Retinal pigment epithelial cell (primary cell): ENCODE data around the gene CTNNBL1.

ENCODE experiments used
- DNase-seq: peaks from one replicate; pipeline ENCODE4 v3.0.0-alpha.2; 2010; ENCODE audit warnings: low read depth
- H3K4me3 ChIP-seq: 2 replicates; pipeline ENCODE4 v1.5.1; 2011; ENCODE audit warnings: mild to moderate bottlenecking, low read length, control low read depth, moderate library complexity
- CTCF ChIP-seq: conservative IDR thresholded peaks from 2 replicates; pipeline ENCODE4 v1.5.1; 2011; ENCODE audit warnings: low read depth, low read length, control low read depth, inconsistent platforms

Gene CTNNBL1

DNA sequence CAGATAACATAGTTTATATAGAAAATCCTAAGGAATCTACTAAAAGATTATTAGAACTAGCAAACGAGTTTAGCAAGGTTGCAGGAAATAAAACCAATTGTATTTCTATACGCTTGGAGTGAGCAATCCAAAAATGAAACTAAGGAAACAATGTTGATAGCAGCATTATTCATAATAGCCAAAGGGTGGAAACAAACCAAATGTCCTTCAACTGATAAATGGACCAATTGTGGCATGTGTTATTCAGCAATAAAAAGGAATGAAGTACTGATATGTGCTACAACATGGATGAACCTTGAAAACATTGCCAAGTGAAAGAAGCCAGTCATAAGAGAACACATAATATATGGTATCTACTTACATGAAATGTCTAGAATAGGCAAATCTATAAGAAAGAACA, 108.1 kb downstream of the CTNNBL1 start:
- TF ChIP-seq CTCF, result no peak
- no peak overlapping the region for H3K4me3 ChIP-seq
- DNase-seq, result no peak

GRCh38 chr20:37803438-37804307, 109.8 kb downstream of the CTNNBL1 start:
- H3K4me3 ChIP-seq, result no peak overlapping the region
- no peak for TF ChIP-seq CTCF
- DNase-seq, result no peak

- DNase-seq, result no peak
- no peak overlapping the region for H3K4me3 ChIP-seq
- TF ChIP-seq CTCF, result no peak
Measured at GRCh38 chr20:37804584-37805566, 111.0 kb downstream of the CTNNBL1 start.

DNA sequence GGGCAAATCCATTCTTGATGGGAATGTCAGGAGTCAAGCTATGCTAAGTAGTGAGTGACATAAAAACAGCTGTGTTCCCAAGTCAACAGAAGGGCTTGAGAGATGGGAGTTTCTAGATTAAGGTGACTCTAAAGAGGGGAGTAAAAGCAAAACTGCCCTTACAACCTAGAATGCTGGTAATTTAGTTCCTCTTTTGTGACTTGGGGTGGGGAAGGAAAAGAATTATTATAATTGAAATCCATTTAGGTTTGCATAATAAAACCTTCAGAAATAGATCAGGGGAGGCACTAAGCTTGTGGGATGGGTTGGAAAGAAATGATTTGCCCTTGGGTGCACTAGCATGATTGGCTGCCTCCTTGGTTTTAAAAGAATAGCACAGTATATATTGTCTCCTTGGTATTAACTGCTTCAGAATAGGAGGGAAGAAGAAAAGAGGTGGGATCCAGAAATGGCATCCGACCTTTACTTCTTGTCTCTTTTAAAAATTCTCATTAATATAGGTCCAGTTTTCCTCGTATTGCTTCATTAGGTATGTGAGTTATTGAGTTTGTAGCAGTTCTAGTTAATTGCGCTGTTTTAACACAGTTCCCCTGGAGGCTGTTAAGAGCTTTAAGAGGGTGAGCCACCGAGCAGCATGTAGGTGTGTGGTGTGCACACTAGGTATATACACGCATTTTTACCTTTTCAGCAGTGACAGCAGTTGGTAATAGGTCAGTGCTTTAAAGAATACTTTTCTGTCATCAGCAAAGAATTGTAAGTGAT, 113.8 kb downstream of the CTNNBL1 start:
- no peak for TF ChIP-seq CTCF
- no peak for DNase-seq
- H3K4me3 ChIP-seq, result no peak overlapping the region

- TF ChIP-seq CTCF, result no peak
- no peak for DNase-seq
- no peak overlapping the region for H3K4me3 ChIP-seq
Measured at GRCh38 chr20:37808233-37809070, 114.6 kb downstream of the CTNNBL1 start.

DNA sequence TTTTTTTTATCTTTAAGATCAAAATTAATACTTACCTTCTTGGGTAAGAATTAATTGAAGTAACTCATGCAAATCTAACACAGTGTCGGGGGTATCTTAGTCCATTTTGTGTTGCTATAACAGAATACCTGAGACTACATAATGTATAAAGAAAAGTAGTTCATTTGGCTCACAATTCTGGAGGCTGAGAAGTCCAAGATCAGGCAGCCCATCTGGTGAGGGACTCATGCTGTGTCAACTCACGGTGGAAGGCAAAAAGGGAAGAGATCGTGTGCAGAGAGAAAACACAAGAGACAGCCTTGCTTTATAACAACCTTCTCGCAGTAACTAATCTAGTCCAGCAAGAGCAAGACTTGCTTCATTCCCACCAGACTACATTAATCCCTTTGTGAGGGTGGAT, 116.2 kb downstream of the CTNNBL1 start:
- H3K4me3 ChIP-seq, result no peak overlapping the region
- TF ChIP-seq CTCF, result no peak
- no peak for DNase-seq
